NCI-H1436 treated with DMSO at 0.1 percent for 48 hours (cell line): ENCODE measurements around the gene CDKAL1.
"Not testable (repeated sequence)": the region's sequence is repeated elsewhere in the genome, so short reads cannot be mapped to it uniquely, and the experiment has no call there.

Experiments
- DNase-seq: peaks from one replicate; lab custom pipeline; 2025; lab: John Stamatoyannopoulos, UW

The CDKAL1 gene

GRCh38 chr6:20639161-20639560 lies 104.9 kb downstream of the CDKAL1 start:
- no peak for DNase-seq

- DNase-seq = no peak
Measured at GRCh38 chr6:20640181-20640580, 105.9 kb downstream of the CDKAL1 start.

- DNase-seq = no peak
Measured at GRCh38 chr6:20642441-20642840, 108.2 kb downstream of the CDKAL1 start.

GRCh38 chr6:20644667-20645370 lies 110.6 kb downstream of the CDKAL1 start:
- DNase-seq = no peak

- DNase-seq = not testable (repeated sequence)
Measured at GRCh38 chr6:20645572-20645971, 111.3 kb downstream of the CDKAL1 start.

GRCh38 chr6:20647585-20647984 lies 113.3 kb downstream of the CDKAL1 start:
- DNase-seq = no peak

- DNase-seq = not testable (repeated sequence)
Measured at GRCh38 chr6:20649696-20650470, 115.6 kb downstream of the CDKAL1 start.

- no peak for DNase-seq
Measured at GRCh38 chr6:20652299-20653084, 118.2 kb downstream of the CDKAL1 start.

- no peak for DNase-seq
Measured at GRCh38 chr6:20653085-20653479, 118.8 kb downstream of the CDKAL1 start.

GRCh38 chr6:20655317-20655716 lies 121.1 kb downstream of the CDKAL1 start:
- DNase-seq = no peak

GRCh38 chr6:20657274-20657800 lies 123.1 kb downstream of the CDKAL1 start:
- no peak for DNase-seq

GRCh38 chr6:20658053-20658452 lies 123.8 kb downstream of the CDKAL1 start:
- no peak for DNase-seq

- DNase-seq = no peak
Measured at GRCh38 chr6:20658516-20658915, 124.3 kb downstream of the CDKAL1 start.

GRCh38 chr6:20660534-20660933 lies 126.3 kb downstream of the CDKAL1 start:
- no peak for DNase-seq

GRCh38 chr6:20661721-20662120 lies 127.5 kb downstream of the CDKAL1 start:
- DNase-seq = peak; percentile 42

GRCh38 chr6:20664250-20664649 lies 130.0 kb downstream of the CDKAL1 start:
- no peak for DNase-seq

- no peak for DNase-seq
Measured at GRCh38 chr6:20665290-20665689, 131.0 kb downstream of the CDKAL1 start.

- no peak for DNase-seq
Measured at GRCh38 chr6:20669571-20670314, 135.5 kb downstream of the CDKAL1 start.

- DNase-seq = no peak
Measured at GRCh38 chr6:20670750-20671149, 136.5 kb downstream of the CDKAL1 start.

- DNase-seq = no peak
Measured at GRCh38 chr6:20672038-20672437, 137.8 kb downstream of the CDKAL1 start.

GRCh38 chr6:20673458-20673857 lies 139.2 kb downstream of the CDKAL1 start:
- DNase-seq = no peak

GRCh38 chr6:20674664-20675063 lies 140.4 kb downstream of the CDKAL1 start:
- no peak for DNase-seq
